GM13976 (cell line): ENCODE data around the gene CSF1R.

Experiments
- DNase-seq: peaks from one replicate; pipeline ENCODE4 v3.0.0; 2012; ENCODE audit warnings: low spot score
- in situ Hi-C: fragments of 300-500 bp; cut with MboI; formaldehyde crosslinking; loops from one replicate; pipeline ENCODE4 v1.12.0; 2022; ENCODE audit warnings: low sequenced_read_pairs, mixed read lengths, inconsistent platforms; ENCODE audit not compliant: unreplicated experiment
- TF ChIP-seq, protein P1 (sequence below): IDR thresholded peaks from 2 replicates; pipeline ENCODE4 v1.5.1; 2012; ENCODE audit warnings: borderline replicate concordance, mild to moderate bottlenecking; ENCODE audit not compliant: insufficient read depth; ENCODE audit errors: extremely low read depth, missing control alignments, control extremely low read depth

The CSF1R gene

GRCh38 chr5:150070821-150071220 lies 15.5 kb downstream of the CSF1R start:
- TF ChIP-seq, protein P1, sequence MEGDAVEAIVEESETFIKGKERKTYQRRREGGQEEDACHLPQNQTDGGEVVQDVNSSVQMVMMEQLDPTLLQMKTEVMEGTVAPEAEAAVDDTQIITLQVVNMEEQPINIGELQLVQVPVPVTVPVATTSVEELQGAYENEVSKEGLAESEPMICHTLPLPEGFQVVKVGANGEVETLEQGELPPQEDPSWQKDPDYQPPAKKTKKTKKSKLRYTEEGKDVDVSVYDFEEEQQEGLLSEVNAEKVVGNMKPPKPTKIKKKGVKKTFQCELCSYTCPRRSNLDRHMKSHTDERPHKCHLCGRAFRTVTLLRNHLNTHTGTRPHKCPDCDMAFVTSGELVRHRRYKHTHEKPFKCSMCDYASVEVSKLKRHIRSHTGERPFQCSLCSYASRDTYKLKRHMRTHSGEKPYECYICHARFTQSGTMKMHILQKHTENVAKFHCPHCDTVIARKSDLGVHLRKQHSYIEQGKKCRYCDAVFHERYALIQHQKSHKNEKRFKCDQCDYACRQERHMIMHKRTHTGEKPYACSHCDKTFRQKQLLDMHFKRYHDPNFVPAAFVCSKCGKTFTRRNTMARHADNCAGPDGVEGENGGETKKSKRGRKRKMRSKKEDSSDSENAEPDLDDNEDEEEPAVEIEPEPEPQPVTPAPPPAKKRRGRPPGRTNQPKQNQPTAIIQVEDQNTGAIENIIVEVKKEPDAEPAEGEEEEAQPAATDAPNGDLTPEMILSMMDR, result no peak
- in situ Hi-C loops, result no loop called here
- DNase-seq, result no peak

DNA sequence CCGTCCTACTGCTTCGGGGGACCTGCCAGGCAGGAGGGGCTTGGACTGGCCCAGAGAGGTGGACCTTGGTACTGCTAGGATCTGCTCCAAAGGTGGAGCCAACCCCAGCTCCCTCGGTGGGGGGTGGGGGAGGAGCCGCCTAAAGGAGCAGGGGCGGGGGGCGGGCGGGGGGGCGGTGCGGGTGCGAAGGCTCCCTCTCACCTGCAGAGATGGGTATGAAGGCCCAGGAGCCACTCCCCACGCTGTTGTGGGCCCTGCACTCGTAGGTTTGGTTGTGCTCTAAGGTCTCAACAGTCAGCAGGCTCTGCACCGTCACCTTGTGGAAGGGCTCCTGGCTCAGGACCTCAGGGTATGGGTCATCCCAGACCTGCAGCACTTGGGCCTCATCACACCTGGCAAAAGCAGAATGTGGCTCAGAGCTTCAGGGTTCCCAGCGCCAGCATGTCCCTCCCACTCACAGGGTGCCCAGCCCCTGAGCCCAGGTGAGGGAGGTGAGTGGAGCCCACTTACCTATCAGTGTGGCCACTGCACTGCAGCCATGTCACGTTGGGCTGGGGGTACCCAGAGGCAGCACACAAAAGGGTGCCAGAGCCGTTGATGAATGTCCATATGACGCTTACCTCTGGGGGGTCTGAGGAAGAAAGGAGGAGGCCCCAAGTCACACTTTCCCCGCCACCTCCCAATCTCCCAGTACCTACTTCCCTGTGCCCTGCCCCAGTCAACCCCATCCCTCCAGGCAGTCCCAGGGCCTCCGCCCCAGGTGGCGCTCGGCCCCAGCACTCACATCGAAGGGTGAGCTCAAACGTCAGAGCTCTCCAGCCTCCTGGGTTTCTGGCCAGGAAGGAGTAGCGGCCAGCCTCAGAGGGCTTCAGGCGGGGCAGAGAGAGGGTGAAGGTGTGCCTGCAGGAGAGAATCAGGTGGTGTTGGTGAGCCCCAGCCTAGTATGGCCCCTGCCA lies 16.4 kb downstream of the CSF1R start:
- in situ Hi-C loops, result no loop called here
- TF ChIP-seq, protein P1, result no peak
- no peak for DNase-seq

GRCh38 chr5:150068961-150069645 lies 17.3 kb downstream of the CSF1R start:
- TF ChIP-seq, protein P1, result no peak
- in situ Hi-C loops, result no loop called here
- no peak for DNase-seq

DNA sequence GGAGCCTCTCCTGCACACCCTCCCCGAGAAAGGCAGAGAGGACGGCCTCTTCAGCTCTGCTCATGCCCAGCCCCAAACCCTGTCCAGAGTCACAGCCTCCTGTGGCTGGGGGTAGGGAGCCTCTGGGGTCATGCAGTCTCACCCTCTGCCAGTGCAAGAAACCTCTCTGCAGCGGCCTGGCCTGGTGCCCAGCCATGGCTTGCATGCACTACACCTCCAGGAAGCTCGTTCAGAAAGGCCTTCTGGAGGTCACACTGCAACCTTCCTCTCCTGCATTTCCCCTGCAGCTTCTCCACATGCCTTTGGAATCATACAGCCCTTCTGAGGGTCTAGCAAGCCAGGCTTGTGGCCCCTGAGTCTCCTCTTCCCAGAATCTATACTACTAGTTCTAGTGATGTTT lies 17.9 kb downstream of the CSF1R start:
- DNase-seq, result no peak
- TF ChIP-seq, protein P1, result no peak
- in situ Hi-C loops, result no loop called here

GRCh38 chr5:150068071-150068470 lies 18.3 kb downstream of the CSF1R start:
- in situ Hi-C loops, result no loop called here
- no peak for DNase-seq
- TF ChIP-seq, protein P1, result no peak

DNA sequence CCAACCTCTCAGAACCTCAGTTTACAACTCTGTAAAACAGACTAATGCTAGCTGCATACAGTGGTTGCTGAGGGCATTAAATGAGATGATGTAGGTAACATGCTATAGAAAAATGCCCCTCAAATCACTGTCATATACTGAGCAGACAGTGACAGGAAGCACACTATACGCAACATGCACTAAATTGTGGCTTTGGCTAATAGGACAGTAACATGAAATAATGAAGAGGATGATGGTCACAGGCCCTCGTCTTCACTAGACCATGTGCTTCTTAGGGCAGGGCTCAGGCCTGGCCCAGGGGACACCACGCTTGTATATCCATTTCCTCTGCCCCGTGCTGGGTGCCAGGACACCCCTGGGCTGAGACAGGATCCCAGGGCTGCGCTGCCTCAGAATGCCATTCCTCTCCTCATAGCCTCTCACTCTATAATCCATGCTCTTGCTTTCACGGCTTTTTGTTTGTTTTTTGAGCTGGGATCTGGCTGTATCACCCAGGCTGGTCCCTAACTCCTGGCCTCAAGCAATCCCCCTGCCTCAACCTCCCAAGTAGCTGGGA lies 18.9 kb downstream of the CSF1R start:
- in situ Hi-C loops, result no loop called here
- no peak for DNase-seq
- TF ChIP-seq, protein P1, result no peak
